DMS 273 (cell line): ENCODE data around the gene BIRC6.
A peak's percentile ranks its signal among the peaks of the same experiment; 100 is the strongest.
"Not testable (repeated sequence)": the region's sequence is repeated elsewhere in the genome, so short reads cannot be mapped to it uniquely, and the experiment has no call there.

Source experiments
- DNase-seq: peaks from one replicate; lab custom pipeline; 2025; ENCODE audit not compliant: unreplicated experiment; lab: John Stamatoyannopoulos, UW

BIRC6 gene

GRCh38 chr2:32611366-32611765 lies 254.5 kb downstream of the BIRC6 start:
- no peak for DNase-seq

DNA sequence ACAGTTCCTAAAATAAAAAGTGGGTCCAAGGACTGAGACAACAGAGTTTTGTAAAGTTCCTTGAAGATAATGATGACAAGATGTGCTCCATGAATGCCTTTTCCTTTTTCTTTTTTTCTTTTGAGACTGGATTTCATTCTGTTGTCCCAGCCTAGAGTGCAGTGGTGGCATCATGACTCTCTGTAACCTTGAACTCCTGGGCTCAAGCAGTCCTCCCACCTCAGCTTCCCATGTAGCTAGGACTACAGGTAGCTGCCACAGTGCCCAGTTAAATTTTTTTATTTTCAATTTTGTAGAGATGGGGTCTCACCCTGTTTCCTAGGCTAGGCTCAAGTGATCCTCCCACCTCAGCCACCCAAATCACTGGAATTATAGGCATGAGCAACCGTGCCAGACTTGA lies 254.9 kb downstream of the BIRC6 start:
- DNase-seq: no peak

- DNase-seq: no peak
These were observed 257.3 kb downstream of the BIRC6 start for GRCh38 chr2:32614084-32614483.

DNA sequence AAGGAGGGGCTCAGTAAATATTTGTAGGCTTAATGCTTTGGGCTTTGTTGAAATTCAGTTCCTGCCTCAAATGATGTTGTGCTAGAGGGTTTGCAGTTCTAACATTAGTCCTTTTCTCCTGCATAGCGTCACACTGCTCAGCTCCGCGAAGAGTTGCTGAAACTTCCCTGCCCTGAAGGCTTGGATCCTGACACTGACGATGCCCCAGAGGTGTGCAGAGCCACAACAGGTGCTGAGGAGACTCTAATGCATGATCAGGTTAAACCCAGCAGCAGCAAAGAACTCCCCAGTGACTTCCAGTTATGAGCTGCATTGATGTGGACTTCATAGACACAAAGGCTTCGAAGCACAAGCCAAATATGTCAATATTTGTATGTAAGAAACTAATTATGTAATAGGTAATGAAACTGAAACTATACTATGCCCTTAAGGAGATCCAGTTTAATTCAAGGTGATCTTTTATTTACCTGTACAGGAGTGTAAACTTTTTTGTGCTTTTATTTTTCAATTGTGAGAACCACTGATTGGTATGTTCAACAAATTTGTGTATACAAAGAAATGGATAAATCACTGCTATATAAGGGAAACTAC lies 260.9 kb downstream of the BIRC6 start:
- DNase-seq: no peak

DNA sequence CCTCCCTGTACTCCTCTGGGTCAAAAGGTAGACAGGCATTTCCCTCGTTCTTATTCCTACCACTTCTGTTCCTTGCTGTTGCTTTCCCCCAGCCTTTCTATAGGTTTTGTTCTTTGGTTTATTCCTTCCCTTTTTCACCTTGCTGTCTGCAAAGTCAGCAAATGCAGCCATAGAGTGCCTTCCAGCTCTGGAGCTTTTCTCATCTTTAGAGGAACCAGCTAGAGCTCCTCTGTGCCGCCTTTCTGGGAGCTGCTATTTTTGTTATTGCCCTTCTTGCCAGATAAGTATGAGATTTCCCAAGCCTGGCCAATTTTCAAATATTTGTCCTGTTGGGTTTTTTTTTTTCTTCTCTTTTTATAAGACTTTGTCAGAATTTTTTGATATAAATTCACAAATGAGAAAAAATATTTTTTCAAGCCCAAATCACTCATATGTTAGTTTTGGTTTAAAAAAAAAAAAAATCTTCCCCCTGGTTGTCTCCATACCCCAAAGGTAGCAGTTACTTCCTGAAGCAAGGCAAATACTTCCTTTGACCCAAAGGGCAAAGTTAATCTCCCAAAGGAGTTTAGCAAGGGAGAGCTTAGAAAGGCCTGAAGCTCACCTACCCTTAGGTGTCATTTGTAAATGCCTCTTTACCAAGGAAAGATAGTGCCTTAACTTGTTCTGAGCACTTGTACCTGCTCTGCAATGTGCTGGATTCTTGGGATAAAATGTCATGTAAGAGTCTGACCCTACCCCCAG lies 265.9 kb downstream of the BIRC6 start:
- DNase-seq: no peak

- DNase-seq: no peak
These were observed 266.5 kb downstream of the BIRC6 start for GRCh38 chr2:32623311-32623706.

DNA sequence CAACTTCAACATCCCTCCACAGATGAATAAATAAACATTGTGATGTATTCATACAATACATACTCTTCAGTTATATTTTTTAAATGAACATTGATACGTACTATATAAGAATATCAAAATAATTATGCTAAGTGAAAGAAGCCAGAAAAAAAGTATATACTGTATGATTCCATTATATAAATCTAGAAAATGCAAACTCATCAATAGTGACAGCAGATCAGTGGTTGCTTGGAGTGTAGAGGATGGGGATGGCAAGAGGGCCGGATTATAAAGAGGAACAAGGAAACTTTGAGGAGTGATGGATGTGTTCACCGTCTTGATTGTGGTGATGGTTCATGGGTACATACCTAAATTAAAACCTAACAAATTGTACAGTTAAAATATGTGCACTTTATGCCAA lies 268.0 kb downstream of the BIRC6 start:
- no peak for DNase-seq

GRCh38 chr2:32626639-32627221 lies 269.9 kb downstream of the BIRC6 start:
- no peak for DNase-seq

GRCh38 chr2:32627441-32627813 lies 270.6 kb downstream of the BIRC6 start:
- DNase-seq: peak; percentile 64

- peak; percentile 98 for DNase-seq
These were observed 271.2 kb downstream of the BIRC6 start, which contains the start of gene TTC27 for GRCh38 chr2:32627814-32628579. Gene TTC27 (plus strand): TSS chr2:32628050. CDS start chr2:32628293, 243 bp downstream.

DNA sequence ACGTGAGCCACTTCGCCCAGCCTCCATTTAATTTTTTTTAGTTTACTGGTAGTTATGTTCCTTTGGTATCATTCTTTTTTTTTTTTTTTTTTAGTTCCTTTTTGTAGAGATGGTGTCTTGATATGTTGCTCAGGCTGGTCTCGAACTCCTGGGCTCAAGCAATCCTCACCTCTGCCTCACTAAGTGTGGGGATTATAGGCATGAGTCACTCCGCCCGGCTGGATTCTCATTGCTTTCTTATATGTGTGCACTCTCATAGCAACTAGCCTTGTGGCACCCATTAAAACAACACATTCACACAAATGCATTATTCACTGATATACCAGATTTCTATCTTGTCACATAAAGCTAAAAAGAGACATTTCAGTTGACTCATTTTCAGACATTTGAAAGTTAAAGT lies 275.3 kb downstream of the BIRC6 start:
- no peak for DNase-seq

DNA sequence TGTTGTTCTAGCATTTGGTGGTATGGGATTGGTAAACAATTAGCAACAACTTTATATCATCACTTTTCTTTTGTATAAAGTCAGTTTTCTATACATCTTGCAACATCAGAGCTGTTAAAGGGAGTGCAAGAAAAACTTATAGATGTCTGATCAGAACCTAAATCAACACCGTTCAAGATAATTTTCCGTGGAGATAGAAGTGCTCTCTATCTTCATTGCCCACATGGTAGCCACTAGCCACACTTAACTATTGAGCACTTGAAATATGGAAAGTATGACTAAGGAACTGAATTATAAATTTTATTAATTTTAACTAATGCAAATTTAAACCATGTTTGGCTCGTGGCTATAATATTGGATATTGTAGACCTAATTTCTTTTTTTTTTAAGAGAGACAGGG lies 276.2 kb downstream of the BIRC6 start:
- no peak for DNase-seq

DNA sequence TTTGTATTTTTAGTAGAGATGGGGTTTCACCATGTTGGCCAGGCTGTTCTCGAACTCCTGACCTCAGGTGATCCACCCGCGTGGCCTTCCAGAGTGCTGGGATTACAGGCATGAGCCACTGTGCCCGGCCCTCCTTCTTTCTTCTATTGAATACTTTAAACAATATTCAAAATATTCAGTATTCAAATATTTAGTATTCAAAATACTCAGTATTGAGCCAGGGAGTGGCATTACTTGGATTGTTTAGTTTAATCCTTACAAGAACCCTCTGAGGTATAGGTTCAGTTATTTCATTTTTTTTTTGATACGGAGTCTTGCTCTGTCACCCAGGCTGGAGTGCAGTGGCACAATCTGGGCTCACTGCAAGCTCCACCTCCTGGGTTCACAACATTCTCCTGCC lies 281.7 kb downstream of the BIRC6 start:
- DNase-seq: not testable (repeated sequence)

- DNase-seq: no peak
These were observed 284.4 kb downstream of the BIRC6 start for GRCh38 chr2:32641180-32641579.

- DNase-seq: no peak
These were observed 290.4 kb downstream of the BIRC6 start for GRCh38 chr2:32647180-32647651.

DNA sequence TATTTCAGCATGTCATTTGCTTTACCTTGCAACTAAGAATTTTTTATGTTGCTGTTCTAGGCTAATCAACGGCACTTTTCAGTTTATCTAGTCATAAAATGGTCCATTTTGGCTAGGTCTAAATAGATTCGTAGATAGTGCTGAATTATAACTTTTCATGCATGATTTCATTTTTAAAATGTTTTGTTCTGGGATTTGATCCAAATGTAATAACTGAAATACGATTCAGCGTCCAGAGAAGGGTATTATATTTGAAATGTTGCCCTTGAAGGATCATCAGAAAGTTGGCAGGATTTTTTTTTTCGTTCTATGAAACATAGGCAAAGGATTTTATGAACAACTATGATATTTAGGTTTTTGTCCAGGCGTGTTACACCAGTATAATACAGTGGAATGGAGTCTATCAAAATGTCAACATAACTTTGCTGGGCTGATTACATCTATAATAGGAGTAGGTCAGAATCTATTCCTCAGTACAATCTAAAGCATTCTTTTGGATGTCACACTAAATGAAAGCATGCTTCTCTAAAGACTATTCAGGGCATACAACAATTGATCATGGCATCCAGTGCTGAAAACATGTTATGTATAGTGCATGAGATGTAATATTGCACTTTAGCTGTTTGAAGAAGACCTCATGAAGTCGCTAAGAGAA lies 295.9 kb downstream of the BIRC6 start:
- no peak for DNase-seq

DNA sequence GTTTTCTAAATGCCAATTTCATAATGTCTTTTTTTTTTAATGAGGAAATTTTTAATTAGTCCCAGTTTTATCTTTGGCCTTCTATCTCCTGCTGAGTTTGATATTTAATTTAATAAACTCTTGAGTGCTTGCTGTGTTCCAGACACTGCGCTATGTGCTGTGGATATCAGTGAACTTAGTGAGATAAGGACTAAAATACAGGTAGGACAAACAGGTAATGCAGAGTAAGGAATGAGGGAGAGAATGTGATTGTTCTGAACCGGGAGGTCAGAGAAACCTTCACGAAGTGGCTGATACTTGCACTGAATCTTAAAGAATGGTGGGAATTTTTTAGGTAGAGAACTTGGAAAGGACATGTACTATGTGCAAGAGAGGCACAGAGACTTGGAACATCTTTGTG lies 299.2 kb downstream of the BIRC6 start:
- DNase-seq: no peak

DNA sequence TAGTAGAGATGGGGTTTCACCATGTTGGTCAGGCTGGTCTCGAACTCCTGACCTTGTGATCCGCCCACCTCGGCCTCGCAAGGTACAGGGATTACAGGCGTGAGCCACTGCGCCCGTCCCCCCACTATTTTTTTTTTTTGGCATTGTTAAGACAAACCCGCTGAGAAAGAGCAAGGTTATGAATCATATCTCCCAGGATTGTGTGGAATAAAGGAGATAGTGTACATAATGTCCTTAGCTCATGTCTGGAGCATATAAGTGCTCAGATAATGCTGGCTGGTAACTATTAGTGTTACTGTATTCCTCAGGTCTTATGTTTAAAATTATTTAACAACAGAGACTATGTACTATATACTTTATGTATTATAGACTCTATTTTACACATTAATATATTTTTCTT lies 307.0 kb downstream of the BIRC6 start:
- no peak for DNase-seq

- DNase-seq: no peak
These were observed 309.9 kb downstream of the BIRC6 start for GRCh38 chr2:32666704-32667103.

DNA sequence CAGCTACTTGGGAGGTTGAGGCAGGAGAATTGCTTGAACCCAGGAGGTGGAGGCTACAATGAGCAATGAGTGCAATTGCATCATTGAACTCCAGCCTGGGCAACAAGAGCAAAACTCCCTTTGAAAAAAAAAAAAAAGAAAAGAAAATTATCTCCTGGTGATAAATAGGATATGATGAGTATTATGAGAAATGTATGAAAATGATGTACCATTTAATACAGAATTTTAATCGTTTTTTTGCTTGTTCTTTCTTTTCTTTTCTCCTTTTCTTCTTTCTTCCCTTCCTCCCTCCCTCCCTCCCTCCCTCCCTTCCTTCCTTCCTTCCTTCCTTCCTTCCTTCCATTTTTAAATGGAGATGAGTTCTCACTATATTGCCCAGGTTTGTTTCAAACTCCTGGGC lies 311.4 kb downstream of the BIRC6 start:
- no peak for DNase-seq
